Germinal center (tissue), 1 donor: ENCODE measurements around the gene MFSD11.
"Not testable (repeated sequence)": the region's sequence is repeated elsewhere in the genome, so short reads cannot be mapped to it uniquely, and the experiment has no call there.

ENCODE experiments used
- DNase-seq: peaks from one replicate; pipeline ENCODE4 v3.0.0; 2012; ENCODE audit warnings: mixed read lengths, low spot score

MFSD11 gene

GRCh38 chr17:76805319-76805718 is 67.4 kb downstream of the MFSD11 start:
- no peak for DNase-seq

GRCh38 chr17:76806151-76806550 is 68.2 kb downstream of the MFSD11 start:
- not testable (repeated sequence) for DNase-seq

- not testable (repeated sequence) for DNase-seq
Measured at GRCh38 chr17:76806767-76807166, 68.8 kb downstream of the MFSD11 start.

GRCh38 chr17:76808326-76808725 is 70.4 kb downstream of the MFSD11 start:
- no peak for DNase-seq

GRCh38 chr17:76810956-76811355 is 73.0 kb downstream of the MFSD11 start:
- no peak for DNase-seq

- no peak for DNase-seq
Measured at GRCh38 chr17:76811834-76812233, 73.9 kb downstream of the MFSD11 start.

- DNase-seq: no peak
Measured at GRCh38 chr17:76812263-76812662, 74.3 kb downstream of the MFSD11 start.

GRCh38 chr17:76812968-76813367 is 75.0 kb downstream of the MFSD11 start:
- DNase-seq: no peak

GRCh38 chr17:76815907-76816589 is 78.1 kb downstream of the MFSD11 start:
- not testable (repeated sequence) for DNase-seq

GRCh38 chr17:76816590-76817135 is 78.7 kb downstream of the MFSD11 start:
- peak; percentile 62 for DNase-seq

- peak; percentile 51 for DNase-seq
Measured at GRCh38 chr17:76820039-76820438, 82.1 kb downstream of the MFSD11 start.

GRCh38 chr17:76820561-76820960 is 82.6 kb downstream of the MFSD11 start:
- no peak for DNase-seq

GRCh38 chr17:76822184-76822778 is 84.4 kb downstream of the MFSD11 start:
- DNase-seq: no peak

GRCh38 chr17:76824093-76824492 is 86.2 kb downstream of the MFSD11 start:
- no peak for DNase-seq

GRCh38 chr17:76826330-76827068 is 88.6 kb downstream of the MFSD11 start:
- no peak for DNase-seq

GRCh38 chr17:76827736-76828135 is 89.8 kb downstream of the MFSD11 start:
- DNase-seq: no peak
